HL-60 (cell line): ENCODE measurements around the gene ALG3.

ENCODE experiments used
- GABPA ChIP-seq: IDR thresholded peaks from 2 replicates; pipeline ENCODE4 v1.6.1; 2012; ENCODE audit warnings: low read depth
- SPI1 ChIP-seq: IDR thresholded peaks from 2 replicates; pipeline ENCODE4 v1.6.1; 2012; ENCODE audit warnings: low read depth, mild to moderate bottlenecking, borderline replicate concordance
- TF ChIP-seq, protein P1 (sequence below): IDR thresholded peaks from one replicate; pipeline ENCODE4 v1.5.1; 2011; ENCODE audit warnings: low read length, control low read depth, inconsistent platforms; ENCODE audit not compliant: insufficient read depth
- TF ChIP-seq, protein P2 (sequence below): IDR thresholded peaks from 2 replicates; pipeline ENCODE4 v1.6.1; 2012; ENCODE audit warnings: low read depth; ENCODE audit not compliant: insufficient replicate concordance

DNA sequence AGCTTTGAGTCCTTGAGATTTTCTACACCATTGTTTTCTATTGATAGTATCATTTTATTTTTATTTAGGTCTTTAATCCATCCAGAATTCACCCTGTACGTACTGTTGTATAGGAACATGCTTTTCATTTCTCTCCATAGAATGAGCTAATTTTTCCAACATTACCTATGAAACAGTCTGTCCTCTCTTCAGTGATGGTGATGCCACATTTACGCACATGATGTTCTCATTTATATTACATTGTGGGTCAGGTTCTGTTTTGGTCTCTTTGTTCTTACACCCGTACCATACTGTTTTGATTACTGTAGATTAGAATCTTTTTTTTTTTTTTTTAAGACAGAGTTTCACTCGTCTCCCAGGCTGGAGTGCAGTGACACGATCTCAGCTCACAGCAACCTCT is 37.0 kb downstream of the ALG3 start:
- TF ChIP-seq, protein P1, sequence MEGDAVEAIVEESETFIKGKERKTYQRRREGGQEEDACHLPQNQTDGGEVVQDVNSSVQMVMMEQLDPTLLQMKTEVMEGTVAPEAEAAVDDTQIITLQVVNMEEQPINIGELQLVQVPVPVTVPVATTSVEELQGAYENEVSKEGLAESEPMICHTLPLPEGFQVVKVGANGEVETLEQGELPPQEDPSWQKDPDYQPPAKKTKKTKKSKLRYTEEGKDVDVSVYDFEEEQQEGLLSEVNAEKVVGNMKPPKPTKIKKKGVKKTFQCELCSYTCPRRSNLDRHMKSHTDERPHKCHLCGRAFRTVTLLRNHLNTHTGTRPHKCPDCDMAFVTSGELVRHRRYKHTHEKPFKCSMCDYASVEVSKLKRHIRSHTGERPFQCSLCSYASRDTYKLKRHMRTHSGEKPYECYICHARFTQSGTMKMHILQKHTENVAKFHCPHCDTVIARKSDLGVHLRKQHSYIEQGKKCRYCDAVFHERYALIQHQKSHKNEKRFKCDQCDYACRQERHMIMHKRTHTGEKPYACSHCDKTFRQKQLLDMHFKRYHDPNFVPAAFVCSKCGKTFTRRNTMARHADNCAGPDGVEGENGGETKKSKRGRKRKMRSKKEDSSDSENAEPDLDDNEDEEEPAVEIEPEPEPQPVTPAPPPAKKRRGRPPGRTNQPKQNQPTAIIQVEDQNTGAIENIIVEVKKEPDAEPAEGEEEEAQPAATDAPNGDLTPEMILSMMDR, result no peak
- TF ChIP-seq GABPA, result no peak
- no peak for TF ChIP-seq SPI1
- TF ChIP-seq, protein P2, sequence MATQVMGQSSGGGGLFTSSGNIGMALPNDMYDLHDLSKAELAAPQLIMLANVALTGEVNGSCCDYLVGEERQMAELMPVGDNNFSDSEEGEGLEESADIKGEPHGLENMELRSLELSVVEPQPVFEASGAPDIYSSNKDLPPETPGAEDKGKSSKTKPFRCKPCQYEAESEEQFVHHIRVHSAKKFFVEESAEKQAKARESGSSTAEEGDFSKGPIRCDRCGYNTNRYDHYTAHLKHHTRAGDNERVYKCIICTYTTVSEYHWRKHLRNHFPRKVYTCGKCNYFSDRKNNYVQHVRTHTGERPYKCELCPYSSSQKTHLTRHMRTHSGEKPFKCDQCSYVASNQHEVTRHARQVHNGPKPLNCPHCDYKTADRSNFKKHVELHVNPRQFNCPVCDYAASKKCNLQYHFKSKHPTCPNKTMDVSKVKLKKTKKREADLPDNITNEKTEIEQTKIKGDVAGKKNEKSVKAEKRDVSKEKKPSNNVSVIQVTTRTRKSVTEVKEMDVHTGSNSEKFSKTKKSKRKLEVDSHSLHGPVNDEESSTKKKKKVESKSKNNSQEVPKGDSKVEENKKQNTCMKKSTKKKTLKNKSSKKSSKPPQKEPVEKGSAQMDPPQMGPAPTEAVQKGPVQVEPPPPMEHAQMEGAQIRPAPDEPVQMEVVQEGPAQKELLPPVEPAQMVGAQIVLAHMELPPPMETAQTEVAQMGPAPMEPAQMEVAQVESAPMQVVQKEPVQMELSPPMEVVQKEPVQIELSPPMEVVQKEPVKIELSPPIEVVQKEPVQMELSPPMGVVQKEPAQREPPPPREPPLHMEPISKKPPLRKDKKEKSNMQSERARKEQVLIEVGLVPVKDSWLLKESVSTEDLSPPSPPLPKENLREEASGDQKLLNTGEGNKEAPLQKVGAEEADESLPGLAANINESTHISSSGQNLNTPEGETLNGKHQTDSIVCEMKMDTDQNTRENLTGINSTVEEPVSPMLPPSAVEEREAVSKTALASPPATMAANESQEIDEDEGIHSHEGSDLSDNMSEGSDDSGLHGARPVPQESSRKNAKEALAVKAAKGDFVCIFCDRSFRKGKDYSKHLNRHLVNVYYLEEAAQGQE, result no peak
